B cell (primary cell): ENCODE results near the gene IQCF6. TPM values are rescaled to one million over a fixed set of nuclear protein-coding genes. Genes with fewer than 3 reads are reported as not detected.

Experiments used
- ATAC-seq: fragments of 200-7000 bp; cut with Tn5 transposase; one replicate; pipeline ENCODE4 v1.10.0; 2021; ENCODE audit warnings: low read depth, mild to moderate bottlenecking, moderate number of reproducible peaks, moderate library complexity
- CTCF ChIA-PET: fragments of 350-600 bp; sonication (Branson Sonifier 250); formaldehyde crosslinking; loops from one replicate; lab custom pipeline; 2021; ENCODE audit warnings: antibody characterized with exemption, inconsistent platforms; lab: Charles Lee
- POLR2A ChIA-PET: fragments of 350-600 bp; sonication (Branson Sonifier 250); formaldehyde crosslinking; loops from one replicate; lab custom pipeline; 2021; ENCODE audit warnings: antibody characterized with exemption; lab: Charles Lee
- DNase-seq: peaks from one replicate; pipeline ENCODE4 v3.0.0; 2013
- H2AFZ ChIP-seq: 2 replicates; pipeline ENCODE4 v1.6.1; 2012; ENCODE audit warnings: mild to moderate bottlenecking, low read depth, low read length; ENCODE audit not compliant: insufficient read depth, poor library complexity, severe bottlenecking
- H3K27ac ChIP-seq, 2 donors: 1 replicate in 1 of 2; 2 replicates in 1 of 2; pipeline ENCODE4 v1.5.1; 2012 to 2013; ENCODE audit warnings: low read length in 2 of 2, mild to moderate bottlenecking in 2 of 2, moderate library complexity in 1 of 2
- H3K27me3 ChIP-seq, 4 experiments: fragments of 200-600 bp in 1 of 4; sonication (generic) in 1 of 4; replicated peaks in 1 of 4; 1 replicate in 2 of 4; 2 replicates in 2 of 4; pipeline versions ENCODE4 v1.6.1 to v1.7.0; 2013 to 2016; ENCODE audit warnings: low read length in 3 of 4, mild to moderate bottlenecking in 2 of 4, mixed read lengths in 1 of 4, moderate library complexity in 1 of 4; ENCODE audit not compliant: insufficient read depth in 4 of 4, control insufficient read depth in 3 of 4; ENCODE audit errors: control extremely low read depth in 1 of 4
- H3K36me3 ChIP-seq, 2 experiments: replicated peaks in 1 of 2; 1 replicate in 1 of 2; 2 replicates in 1 of 2; pipeline versions ENCODE4 v1.6.1 to v1.7.1; 2013; ENCODE audit warnings: low read length in 1 of 2; ENCODE audit not compliant: insufficient read depth in 2 of 2, control insufficient read depth in 1 of 2; ENCODE audit errors: control extremely low read depth in 1 of 2, extremely low read depth in 1 of 2
- H3K4me1 ChIP-seq, 2 donors: fragments of 200-600 bp in 1 of 2; sonication (generic) in 1 of 2; 1 replicate in 1 of 2; 2 replicates in 1 of 2; pipeline versions ENCODE4 v1.5.1 to v1.6.1; 2013 to 2017; ENCODE audit warnings: low read length in 2 of 2; ENCODE audit not compliant: control insufficient read depth in 2 of 2, insufficient read depth in 2 of 2
- H3K4me2 ChIP-seq: replicated peaks from 2 replicates; pipeline ENCODE3; 2012; ENCODE audit warnings: mild to moderate bottlenecking, low read depth, low read length; ENCODE audit not compliant: poor library complexity, severe bottlenecking
- H3K4me3 ChIP-seq, 5 experiments: fragments of 200-600 bp in 1 of 5; sonication (generic) in 1 of 5; 1 replicate in 3 of 5; 2 replicates in 2 of 5; pipeline versions ENCODE4 v1.5.1 to v1.7.0; 2011 to 2016; ENCODE audit warnings: low read length in 4 of 5, mild to moderate bottlenecking in 4 of 5, low read depth in 2 of 5, control low read depth in 1 of 5, moderate library complexity in 1 of 5; ENCODE audit not compliant: insufficient read depth in 1 of 5; ENCODE audit errors: control extremely low read depth in 1 of 5, extremely low read depth in 1 of 5
- H3K79me2 ChIP-seq: fragments of 200-600 bp; sonication (generic); one replicate; pipeline ENCODE4 v1.6.0; 2016; ENCODE audit warnings: low read length; ENCODE audit not compliant: control insufficient read depth, insufficient read depth
- H3K9ac ChIP-seq: fragments of 200-600 bp; sonication (generic); 2 replicates; pipeline ENCODE4 v1.6.1; 2017; ENCODE audit warnings: mild to moderate bottlenecking, low read length, moderate library complexity
- H3K9me3 ChIP-seq, 3 donors: one replicate each; pipeline versions ENCODE4 v1.6.1 to v1.7.1; 2013; ENCODE audit warnings: low read length in 2 of 3; ENCODE audit not compliant: control insufficient read depth in 2 of 3, insufficient read depth in 1 of 3; ENCODE audit errors: control extremely low read depth in 1 of 3
- H4K20me1 ChIP-seq: 2 replicates; pipeline ENCODE4 v1.6.0; 2012; ENCODE audit warnings: mild to moderate bottlenecking, low read length; ENCODE audit not compliant: insufficient read depth, control insufficient read depth, poor library complexity, severe bottlenecking
- H3K27ac Mint-ChIP-seq: one replicate; pipeline ENCODE4 v1.8.0; 2021; ENCODE audit warnings: mixed read lengths
- H3K27me3 Mint-ChIP-seq: one replicate; pipeline ENCODE4 v1.8.0; 2021; ENCODE audit warnings: mixed read lengths
- H3K4me1 Mint-ChIP-seq: one replicate; pipeline ENCODE4 v1.8.0; 2021; ENCODE audit warnings: mixed read lengths
- H3K4me3 Mint-ChIP-seq: one replicate; pipeline ENCODE4 v1.8.0; 2021; ENCODE audit warnings: mixed read lengths
- H3K9me3 Mint-ChIP-seq: one replicate; pipeline ENCODE4 v1.8.0; 2022; ENCODE audit warnings: mixed read lengths; ENCODE audit not compliant: insufficient read depth
- CTCF ChIP-seq: fragments of 200-600 bp; IDR thresholded peaks from one replicate; pipeline ENCODE4 v1.8.0; 2022; ENCODE audit warnings: antibody characterized with exemption, mild to moderate bottlenecking
- EZH2 ChIP-seq: IDR thresholded peaks from 2 replicates; pipeline ENCODE4 v1.6.1; 2012; ENCODE audit warnings: borderline replicate concordance, low read depth, mild to moderate bottlenecking, moderate library complexity, low read length; ENCODE audit not compliant: insufficient read depth, poor library complexity, severe bottlenecking
- whole genome bisulfite sequencing: methylation state at CpG from one replicate; pipeline ENCODE4 v1.1.5; 2013; ENCODE audit warnings: missing lambda C conversion rate; ENCODE audit not compliant: insufficient coverage; 5-methylcytosine and 5-hydroxymethylcytosine counted together
- intact Hi-C: fragments of 100-400 bp; cut with micrococcal nuclease; formaldehyde crosslinking; loops from one replicate; pipeline ENCODE4 v1.10.0; 2022
- polyA plus RNA-seq: library from polyadenylated mRNA; depleted of rRNA; stranded (reverse); fragments of >200 nt; gene quantifications from 2 replicates; pipeline ENCODE4 v1.2.3, GENCODE V29; 2012
- total RNA-seq, 2 donors: library from RNA; stranded (reverse); fragments of 120-200 nt in 1 of 2; gene quantifications; 1 replicate in 1 of 2; 2 replicates in 1 of 2; pipeline versions ENCODE4 v1.2.3 to v1.2.4, GENCODE V29; 2013 to 2022

IQCF6 gene
- total and polyA plus RNA-seq, 2 donors (not counting 1 experiment from before 2014, with no cell fraction given) = not detected

GRCh38 chr3:51777985-51778384 lies 1.1 kb downstream of the IQCF6 start:
- Mint-ChIP-seq H3K4me3 (no peak overlapping the region), H3K9me3 (no peaks in the 10 kb centered on the region), H3K27me3 (peaks cover 37% of the 10 kb centered on the region), H3K4me1 (no peaks in the 10 kb centered on the region), H3K27ac (no peak overlapping the region)
- no peak overlapping the region for H3K9ac ChIP-seq
- intact Hi-C loops = no loop called here
- no peak overlapping the region for H3K4me2 ChIP-seq
- TF ChIP-seq EZH2 (no peak), CTCF (no peak)
- no peaks in the 10 kb centered on the region for H3K9me3 ChIP-seq
- DNase-seq (no peak), ATAC-seq (no peak)
- no peaks in the 10 kb centered on the region for H3K79me2 ChIP-seq
- H3K4me1 ChIP-seq = no peaks in the 10 kb centered on the region
- H3K36me3 ChIP-seq = no peaks in the 10 kb centered on the region
- no peak overlapping the region for H3K4me3 ChIP-seq
- H3K27ac ChIP-seq = no peak overlapping the region
- no peak overlapping the region for H2AFZ ChIP-seq
- peaks cover 0 to 11% (median 5%) of the 10 kb centered on the region in 4 experiments for H3K27me3 ChIP-seq
- ChIA-PET CTCF (no interaction called here), POLR2A (no interaction called here)
- WGBS = 83% methylated on average over 3 of the region's 3 CpGs
- no peaks in the 10 kb centered on the region for H4K20me1 ChIP-seq

GRCh38 chr3:51773529-51774056 lies 5.4 kb downstream of the IQCF6 start:
- Histone ChIP-seq H3K4me3 (no peak overlapping the region), H4K20me1 (no peaks in the 10 kb centered on the region), H3K79me2 (no peaks in the 10 kb centered on the region), H3K4me2 (no peak overlapping the region), H2AFZ (no peak overlapping the region), H3K4me1 (no peaks in the 10 kb centered on the region), H3K36me3 (no peaks in the 10 kb centered on the region), H3K27me3 (peaks cover 0 to 21% (median 8%) of the 10 kb centered on the region in 4 experiments), H3K9me3 (no peaks in the 10 kb centered on the region), H3K27ac (no peak overlapping the region), H3K9ac (no peak overlapping the region)
- ChIA-PET CTCF (no interaction called here), POLR2A (no interaction called here)
- WGBS = 57% methylated on average over 3 of the region's 4 CpGs
- Mint-ChIP-seq H3K4me1 (no peaks in the 10 kb centered on the region), H3K27me3 (peaks cover 63% of the 10 kb centered on the region), H3K27ac (no peak overlapping the region), H3K9me3 (no peaks in the 10 kb centered on the region), H3K4me3 (no peak overlapping the region)
- ATAC-seq = no peak
- TF ChIP-seq EZH2 (no peak), CTCF (no peak)
- no peak for DNase-seq
- intact Hi-C loops = no loop called here
